SH-SY5Y (cell line): Measurements from ENCODE around the gene TENM4.

ENCODE experiments used
- GATA2 ChIP-seq: IDR thresholded peaks from 2 replicates; pipeline ENCODE4 v1.6.1; 2011; ENCODE audit warnings: mild to moderate bottlenecking, low read depth, low read length
- GATA3 ChIP-seq: IDR thresholded peaks from 2 replicates; pipeline ENCODE4 v1.6.1; 2011; ENCODE audit warnings: low read depth, mild to moderate bottlenecking, low read length, moderate library complexity

DNA sequence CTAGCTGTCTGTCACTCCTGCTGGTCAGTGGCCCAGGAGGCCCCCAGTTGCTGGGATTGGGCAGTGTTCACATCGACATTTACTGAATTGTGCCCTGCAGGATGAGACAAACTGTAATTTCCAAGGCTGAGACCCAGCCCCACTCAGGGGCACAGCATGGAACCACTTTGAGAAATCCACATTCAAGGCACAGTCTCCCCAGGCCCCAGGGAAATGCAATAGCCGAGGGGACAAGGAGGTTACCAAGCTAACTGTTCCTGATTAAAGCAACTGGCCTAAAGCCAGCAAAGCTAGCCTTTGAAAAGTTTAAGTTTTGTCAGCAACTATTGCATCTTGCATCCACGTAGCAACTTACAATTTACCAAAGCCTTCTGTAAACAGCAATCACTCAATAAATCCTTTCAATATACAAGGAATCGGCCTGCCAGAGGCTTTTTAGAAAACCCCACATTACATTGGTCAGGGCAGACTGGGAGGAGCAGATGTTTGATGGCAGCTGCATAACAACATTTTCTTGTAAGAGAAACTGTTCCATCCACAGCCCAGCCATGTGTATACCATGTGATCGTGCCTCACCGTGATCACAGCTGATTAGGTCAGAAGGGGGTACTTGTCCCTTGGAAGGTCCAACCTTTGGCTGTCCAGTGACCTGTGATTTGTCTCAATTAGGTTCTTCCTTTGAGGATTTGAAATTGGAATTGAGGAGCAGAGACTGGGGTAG is 103.9 kb downstream of the TENM4 start:
- TF ChIP-seq GATA2 (no peak), GATA3 (no peak)
